ENCODE data around the gene HDAC6. TPM values are rescaled to one million over a fixed set of nuclear protein-coding genes. Genes with fewer than 3 reads are reported as not detected.

Gene HDAC6
- 10 to 100 TPM; 95.2 to 95.7 TPM for total RNA-seq
- 45.2 TPM for polyA plus RNA-seq (2013, experiment 1 of 2)
- polyA plus RNA-seq (2013, experiment 2 of 2): 59.5 TPM
- 23.8 to 142 (median 75.6) reads per million in 172 experiments for total RNA-seq

- intact Hi-C loops (cut with DNase I, micrococcal nuclease): loop anchor here (1.0 to 10.0 kb wide), 9 partner anchors 64 to 506 kb away; partner anchors contain the start of genes OTUD5 (in 2 of the 2), SUV39H1 (in 2 of the 2), PQBP1 (in 1 of the 2) and TIMM17B (in 1 of the 2)
- H3K27ac ChIP-seq (ENCODE audit: low read depth in 1 of 2, low read length in 2 of 2): peak within 1 kb of the TSS; percentile 89 to 97
- Mint-ChIP-seq H3K9me3 (no peaks in the 10 kb centered on the region), H3K4me3 (peak within 1 kb of the TSS; percentile 93), H3K4me1 (ENCODE audit: low read depth) (peaks cover 18% of the 10 kb centered on the region), H3K27me3 (no peaks in the 10 kb centered on the region), H3K27ac (peak within 1 kb of the TSS; percentile 99), H3K36me3 (ENCODE audit: low read depth) (peaks cover 21% of the 10 kb centered on the region)
- peak within 1 kb of the TSS; percentile 87 for H3K4me3 ChIP-seq (ENCODE audit: low read length)
- ATAC-seq (ENCODE audit: poor library complexity) (peak; percentile 84), DNase-seq (peak; percentile 87 to 99 (median 93))
- TF ChIP-seq CTCF (IDR thresholded peaks at IDR 0.05): no peak
- H3K4me1 ChIP-seq (ENCODE audit: insufficient read depth, low read length): peaks cover 17% of the 10 kb centered on the region
- ChIA-PET CTCF (interaction anchor here (1.0 kb wide), 2 partner anchors 153 to 262 kb away, joined by 4 to 8 read pairs; no protein-coding TSS in a partner anchor), POLR2A (interaction anchor here (0.6 to 2.3 kb wide), 27 partner anchors 33 to 1403 kb away, joined by 3 to 40 read pairs (median 7); partner anchors contain the start of genes CCNB3, OTUD5, PIM2 and PQBP1)
- no peaks in the 10 kb centered on the region for H3K9me3 ChIP-seq (ENCODE audit: control insufficient read depth in 1 of 2, insufficient read depth in 1 of 2, low read length in 2 of 2)
- H3K27me3 ChIP-seq (ENCODE audit: control insufficient read depth in 1 of 2, insufficient read depth in 2 of 2, low read length in 2 of 2): no peaks in the 10 kb centered on the region
- H3K36me3 ChIP-seq (ENCODE audit: insufficient read depth, low read length): peaks cover 17% of the 10 kb centered on the region
Observed at GRCh38 chrX:48801280-48802088, at the start of gene HDAC6. Gene HDAC6, plus strand, starts transcription at chrX:48802067. Its CDS starts 626 bp downstream, at chrX:48802693.

- no peak overlapping the region for H3K27ac ChIP-seq (ENCODE audit: low read depth in 1 of 2, low read length in 2 of 2)
- CTCF ChIA-PET: no interaction called here
- no peaks in the 10 kb centered on the region for H3K4me1 ChIP-seq (ENCODE audit: insufficient read depth, low read length)
- no peak overlapping the region for H3K4me3 ChIP-seq (ENCODE audit: low read length)
- intact Hi-C loops (cut with DNase I, micrococcal nuclease): loop anchor here in 1 of 2 experiments (5.0 kb wide), 1 partner anchor 40 kb away; no protein-coding TSS in a partner anchor
- Mint-ChIP-seq H3K27ac (no peak overlapping the region), H3K36me3 (ENCODE audit: low read depth) (no peaks in the 10 kb centered on the region), H3K27me3 (no peaks in the 10 kb centered on the region), H3K4me1 (ENCODE audit: low read depth) (no peaks in the 10 kb centered on the region), H3K9me3 (no peaks in the 10 kb centered on the region), H3K4me3 (no peak overlapping the region)
- H3K36me3 ChIP-seq (ENCODE audit: insufficient read depth, low read length): no peaks in the 10 kb centered on the region
- POLR2A ChIA-PET: no interaction called here
- H3K9me3 ChIP-seq (ENCODE audit: control insufficient read depth in 1 of 2, insufficient read depth in 1 of 2, low read length in 2 of 2): no peaks in the 10 kb centered on the region
- TF ChIP-seq CTCF (IDR thresholded peaks at IDR 0.05): no peak
- no peaks in the 10 kb centered on the region for H3K27me3 ChIP-seq (ENCODE audit: control insufficient read depth in 1 of 2, insufficient read depth in 2 of 2, low read length in 2 of 2)
- DNase-seq (no peak), ATAC-seq (ENCODE audit: poor library complexity) (no peak)
Observed at GRCh38 chrX:48752498-48752897, 49.4 kb upstream of the HDAC6 start.

GRCh38 chrX:48753708-48754228 lies 48.1 kb upstream of the HDAC6 start:
- no peak for DNase-seq
- Histone ChIP-seq H3K27me3 (ENCODE audit: control insufficient read depth in 1 of 2, insufficient read depth in 2 of 2, low read length in 2 of 2) (no peaks in the 10 kb centered on the region), H3K36me3 (ENCODE audit: insufficient read depth, low read length) (no peaks in the 10 kb centered on the region), H3K9me3 (ENCODE audit: control insufficient read depth in 1 of 2, insufficient read depth in 1 of 2, low read length in 2 of 2) (no peaks in the 10 kb centered on the region), H3K4me3 (ENCODE audit: low read length) (no peak overlapping the region), H3K27ac (ENCODE audit: low read depth in 1 of 2, low read length in 2 of 2) (no peak overlapping the region), H3K4me1 (ENCODE audit: insufficient read depth, low read length) (no peaks in the 10 kb centered on the region)
- no peaks in the 10 kb centered on the region for H3K9me3 Mint-ChIP-seq
- intact Hi-C loops (cut with DNase I, micrococcal nuclease): loop anchor here in 1 of 2 experiments (5.0 kb wide), 1 partner anchor 39 kb away; no protein-coding TSS in a partner anchor
- POLR2A ChIA-PET: no interaction called here
- no peaks in the 10 kb centered on the region for H3K4me1 Mint-ChIP-seq (ENCODE audit: low read depth)
- no peak overlapping the region for H3K27ac Mint-ChIP-seq
- H3K4me3 Mint-ChIP-seq: no peak overlapping the region
- ATAC-seq (ENCODE audit: poor library complexity): no peak
- TF ChIP-seq CTCF (IDR thresholded peaks at IDR 0.05): no peak
- H3K36me3 Mint-ChIP-seq (ENCODE audit: low read depth): no peaks in the 10 kb centered on the region
- H3K27me3 Mint-ChIP-seq: no peaks in the 10 kb centered on the region
- CTCF ChIA-PET: no interaction called here

Measured in CD4-positive, alpha-beta T cell (primary cell).